IMR-90 (cell line): Measurements from ENCODE around the gene NUDT12. TPM values are rescaled to one million over a fixed set of nuclear protein-coding genes. Genes with fewer than 3 reads are reported as not detected.

ENCODE experiments used
- ATAC-seq: fragments of 200-7000 bp; cut with Tn5 transposase; 2 replicates; pipeline ENCODE4 v1.9.1; 2020; ENCODE audit warnings: low read depth, mild to moderate bottlenecking, moderate library complexity
- BruUV-seq: library from RNA; stranded (reverse); fragments of 400-500 nt; replicated peaks from 2 replicates; lab custom pipeline; 2021; lab: Mats Ljungman, UMichigan
- CTCF ChIA-PET: fragments of 300-600 bp; formaldehyde crosslinking; extraction: SDS; loops from one replicate; lab custom pipeline; 2021; ENCODE audit warnings: antibody characterized with exemption; lab: Yijun Ruan, JAX
- POLR2A ChIA-PET: fragments of 300-600 bp; sonication (Branson Sonifier 250); formaldehyde crosslinking; loops from one replicate; lab custom pipeline; 2022; ENCODE audit warnings: antibody characterized with exemption; ENCODE audit not compliant: unreplicated experiment; lab: Charles Lee
- DNase-seq: peaks from one replicate; pipeline ENCODE4 v3.0.0; 2013
- H2AFZ ChIP-seq: replicated peaks from 2 replicates; pipeline ENCODE3; 2013; ENCODE audit warnings: low read length, mild to moderate bottlenecking; ENCODE audit not compliant: poor library complexity
- H2AK5ac ChIP-seq: 2 replicates; pipeline ENCODE4 v1.6.1; 2013; ENCODE audit warnings: low read depth, low read length, inconsistent platforms
- H2AK9ac ChIP-seq: replicated peaks from 2 replicates; pipeline ENCODE3; 2013; ENCODE audit warnings: mild to moderate bottlenecking, low read depth, low read length, moderate library complexity; ENCODE audit not compliant: poor library complexity
- H2BK120ac ChIP-seq: 2 replicates; pipeline ENCODE4 v1.6.1; 2013; ENCODE audit warnings: low read depth, low read length, inconsistent platforms
- H2BK15ac ChIP-seq: 3 replicates; pipeline ENCODE4 v1.6.1; 2013; ENCODE audit warnings: low read depth, low read length, inconsistent platforms
- H2BK20ac ChIP-seq: 2 replicates; pipeline ENCODE4 v1.6.1; 2013; ENCODE audit warnings: low read depth, mild to moderate bottlenecking, inconsistent platforms, low read length, moderate library complexity
- H2BK5ac ChIP-seq: 2 replicates; pipeline ENCODE4 v1.6.1; 2013; ENCODE audit warnings: mild to moderate bottlenecking, low read depth, low read length, inconsistent platforms; ENCODE audit not compliant: poor library complexity, severe bottlenecking
- H3K14ac ChIP-seq: replicated peaks from 2 replicates; pipeline ENCODE4 v1.6.1; 2013; ENCODE audit warnings: low read depth, low read length, inconsistent platforms
- H3K18ac ChIP-seq: 2 replicates; pipeline ENCODE4 v1.6.1; 2013; ENCODE audit warnings: low read depth, low read length, control low read depth
- H3K23ac ChIP-seq: 2 replicates; pipeline ENCODE4 v1.6.1; 2013; ENCODE audit warnings: low read depth, low read length, inconsistent platforms
- H3K27ac ChIP-seq: 2 replicates; pipeline ENCODE4 v1.5.1; 2013; ENCODE audit warnings: mild to moderate bottlenecking, control low read depth, low read length; ENCODE audit not compliant: insufficient read depth
- H3K27me3 ChIP-seq: 2 replicates; pipeline ENCODE4 v1.6.1; 2013; ENCODE audit warnings: low read length; ENCODE audit not compliant: control insufficient read depth, insufficient read depth
- H3K36me3 ChIP-seq: 2 replicates; pipeline ENCODE4 v1.6.1; 2013; ENCODE audit warnings: low read length, mixed read lengths; ENCODE audit not compliant: control insufficient read depth, insufficient read depth
- H3K4ac ChIP-seq: 2 replicates; pipeline ENCODE4 v1.6.1; 2013; ENCODE audit warnings: low read depth, low read length, inconsistent platforms
- H3K4me1 ChIP-seq: 2 replicates; pipeline ENCODE4 v1.6.1; 2013; ENCODE audit warnings: low read length, mixed read lengths; ENCODE audit not compliant: control insufficient read depth, insufficient read depth
- H3K4me2 ChIP-seq: 2 replicates; pipeline ENCODE4 v1.6.1; 2013; ENCODE audit warnings: low read depth, mild to moderate bottlenecking, control low read depth, low read length, moderate library complexity
- H3K4me3 ChIP-seq: 2 replicates; pipeline ENCODE4 v1.5.1; 2013; ENCODE audit warnings: low read depth, mild to moderate bottlenecking, control low read depth, low read length, moderate library complexity; ENCODE audit not compliant: insufficient read depth
- H3K56ac ChIP-seq: 2 replicates; pipeline ENCODE4 v1.6.1; 2013; ENCODE audit warnings: low read length, inconsistent platforms; ENCODE audit not compliant: insufficient read depth; ENCODE audit errors: extremely low read depth
- H3K79me1 ChIP-seq, 2 experiments: 2 replicates each; pipeline ENCODE4 v1.6.1; 2013; ENCODE audit warnings: low read length in 2 of 2, inconsistent platforms in 1 of 2, low read depth in 1 of 2
- H3K9ac ChIP-seq: 2 replicates; pipeline ENCODE4 v1.6.1; 2013; ENCODE audit warnings: low read depth, low read length, control low read depth
- H3K9me1 ChIP-seq: 2 replicates; pipeline ENCODE4 v1.6.1; 2013; ENCODE audit warnings: low read length, inconsistent platforms; ENCODE audit not compliant: insufficient read depth
- H3K9me3 ChIP-seq: 2 replicates; pipeline ENCODE4 v1.6.1; 2013; ENCODE audit warnings: low read length; ENCODE audit not compliant: control insufficient read depth, insufficient read depth
- H4K20me1 ChIP-seq: 2 replicates; pipeline ENCODE4 v1.6.1; 2013; ENCODE audit warnings: low read length, inconsistent platforms; ENCODE audit not compliant: insufficient read depth
- H4K5ac ChIP-seq: 2 replicates; pipeline ENCODE4 v1.6.1; 2013; ENCODE audit warnings: mild to moderate bottlenecking, low read depth, low read length, control low read depth
- H4K8ac ChIP-seq, 2 experiments: 2 replicates each; pipeline ENCODE4 v1.6.1; 2013; ENCODE audit warnings: low read depth in 2 of 2, low read length in 2 of 2, control low read depth in 1 of 2, inconsistent platforms in 1 of 2
- H4K91ac ChIP-seq: 2 replicates; pipeline ENCODE4 v1.6.1; 2013; ENCODE audit warnings: low read depth, low read length, inconsistent platforms; ENCODE audit not compliant: insufficient read depth
- BHLHE40 ChIP-seq: fragments of 150-350 bp; IDR thresholded peaks from 2 replicates; pipeline ENCODE4 v1.6.1; 2016; ENCODE audit warnings: mild to moderate bottlenecking, low read depth, low read length
- CEBPB ChIP-seq: IDR thresholded peaks from 2 replicates; pipeline ENCODE4 v1.6.1; 2012; ENCODE audit warnings: low read depth, low read length, improper control_type of control experiment
- CHD1 ChIP-seq: IDR thresholded peaks from 2 replicates; pipeline ENCODE4 v1.6.1; 2012; ENCODE audit warnings: low read depth, low read length, improper control_type of control experiment
- FOS ChIP-seq: fragments of 150-350 bp; IDR thresholded peaks from 2 replicates; pipeline ENCODE4 v1.6.1; 2016; ENCODE audit warnings: low read depth, low read length
- MAFK ChIP-seq: IDR thresholded peaks from 2 replicates; pipeline ENCODE4 v1.6.1; 2012; ENCODE audit warnings: low read depth, low read length, improper control_type of control experiment
- MAZ ChIP-seq: IDR thresholded peaks from 2 replicates; pipeline ENCODE4 v1.6.1; 2012; ENCODE audit warnings: low read depth, mild to moderate bottlenecking, low read length, improper control_type of control experiment, moderate library complexity, borderline replicate concordance
- MXI1 ChIP-seq: IDR thresholded peaks from 2 replicates; pipeline ENCODE4 v1.6.1; 2012; ENCODE audit warnings: low read depth, mild to moderate bottlenecking, low read length, moderate library complexity, borderline replicate concordance
- NFE2L2 ChIP-seq: fragments of 150-350 bp; IDR thresholded peaks from 2 replicates; pipeline ENCODE4 v1.6.1; 2016; ENCODE audit warnings: low read depth, mild to moderate bottlenecking, low read length
- POLR2A ChIP-seq: IDR thresholded peaks from 2 replicates; pipeline ENCODE4 v1.6.1; 2012; ENCODE audit warnings: mild to moderate bottlenecking, low read depth, low read length
- RAD21 ChIP-seq: IDR thresholded peaks from 2 replicates; pipeline ENCODE4 v1.6.1; 2012; ENCODE audit warnings: low read length, improper control_type of control experiment
- RCOR1 ChIP-seq: IDR thresholded peaks from 2 replicates; pipeline ENCODE4 v1.6.1; 2012; ENCODE audit warnings: mild to moderate bottlenecking, low read length, improper control_type of control experiment; ENCODE audit not compliant: insufficient replicate concordance
- RFX5 ChIP-seq: IDR thresholded peaks from 2 replicates; pipeline ENCODE4 v1.8.0; 2012; ENCODE audit warnings: low read depth, mild to moderate bottlenecking, low read length, moderate library complexity
- SMC3 ChIP-seq: fragments of 150-350 bp; IDR thresholded peaks from 2 replicates; pipeline ENCODE4 v1.6.1; 2016; ENCODE audit warnings: low read depth, mild to moderate bottlenecking, antibody characterized with exemption, low read length, moderate library complexity
- WGBS, 2 experiments: methylation state at CpG; one replicate each; pipeline versions ENCODE4 v1.1.5 to v1.1.7; 2013; ENCODE audit warnings: missing lambda C conversion rate in 2 of 2; ENCODE audit not compliant: insufficient read length in 1 of 2; ENCODE audit errors: extremely low coverage in 2 of 2; 5-methylcytosine and 5-hydroxymethylcytosine counted together
- dilution Hi-C: fragments of 300-500 bp; cut with HindIII; formaldehyde crosslinking; loops from one replicate; pipeline ENCODE4 v1.14.3; 2018; ENCODE audit warnings: low sequenced_read_pairs; ENCODE audit not compliant: unreplicated experiment
- in situ Hi-C: fragments of 300-500 bp; cut with MboI; formaldehyde crosslinking; loops from 3 replicates; pipeline ENCODE4 v1.14.3; 2019; ENCODE audit warnings: low sequenced_read_pairs, inconsistent platforms, mixed read lengths
- intact Hi-C: fragments of 100-400 bp; cut with micrococcal nuclease; formaldehyde crosslinking; loops from 2 replicates; pipeline ENCODE4 v1.10.0; 2022
- polyA plus RNA-seq, 3 experiments: library from polyadenylated mRNA; depleted of rRNA; stranded (reverse); fragments of >200 nt; gene quantifications; 2 replicates each; pipeline ENCODE4 v1.2.3, GENCODE V29; 2012; ENCODE audit warnings: low replicate concordance in 1 of 3
- total RNA-seq: library from RNA; depleted of rRNA; stranded (reverse); fragments of >200 nt; gene quantifications from 2 replicates; pipeline ENCODE4 v1.2.3, GENCODE V29; 2012
- TF ChIP-seq, protein P1 (sequence below): conservative IDR thresholded peaks from 2 replicates; pipeline ENCODE4 v1.5.1; 2012; ENCODE audit warnings: mild to moderate bottlenecking, low read depth, low read length, improper control_type of control experiment
- TF ChIP-seq, protein P2 (sequence below): fragments of 150-350 bp; IDR thresholded peaks from 2 replicates; pipeline ENCODE4 v1.6.1; 2017; ENCODE audit warnings: mild to moderate bottlenecking, antibody characterized with exemption, low read length, low read depth
- TF ChIP-seq, protein P3 (sequence below): fragments of 150-350 bp; IDR thresholded peaks from 2 replicates; pipeline ENCODE4 v1.6.1; 2016; ENCODE audit warnings: low read depth, mild to moderate bottlenecking, low read length, moderate library complexity, borderline replicate concordance

Gene NUDT12
- total and polyA plus RNA-seq, 2 of the 4 experiments (the other 2 are of a cell fraction) = 3.7 to 5.9 TPM

- Histone ChIP-seq H3K23ac (no peak overlapping the region), H2AFZ (no peak overlapping the region), H3K14ac (no peak overlapping the region), H3K18ac (no peak overlapping the region), H2BK120ac (no peak overlapping the region), H2BK5ac (no peak overlapping the region), H2AK5ac (no peak overlapping the region), H4K91ac (no peak overlapping the region), H2AK9ac (no peak overlapping the region), H3K56ac (no peak overlapping the region), H3K27me3 (no peaks in the 10 kb centered on the region), H4K5ac (no peak overlapping the region), H3K36me3 (peaks cover 3% of the 10 kb centered on the region; the same call in 1 of the 2 replicates), H3K9me1 (no peaks in the 10 kb centered on the region), H3K4ac (no peak overlapping the region), H2BK20ac (no peak overlapping the region), H4K20me1 (no peaks in the 10 kb centered on the region), H3K4me3 (no peak overlapping the region), H3K27ac (no peak overlapping the region), H3K9ac (no peak overlapping the region), H3K4me2 (no peak overlapping the region), H2BK15ac (no peak overlapping the region), H3K9me3 (no peaks in the 10 kb centered on the region), H3K79me1 (no peaks in the 10 kb centered on the region), H4K8ac (no peak overlapping the region), H3K4me1 (no peaks in the 10 kb centered on the region)
- TF ChIP-seq SMC3 (no peak), CEBPB (no peak), MAZ (no peak), POLR2A (no peak), MAFK (no peak), NFE2L2 (no peak), RAD21 (no peak), RFX5 (no peak), BHLHE40 (no peak), FOS (no peak), RCOR1 (no peak), MXI1 (no peak), CHD1 (no peak)
- TF ChIP-seq, protein P1, sequence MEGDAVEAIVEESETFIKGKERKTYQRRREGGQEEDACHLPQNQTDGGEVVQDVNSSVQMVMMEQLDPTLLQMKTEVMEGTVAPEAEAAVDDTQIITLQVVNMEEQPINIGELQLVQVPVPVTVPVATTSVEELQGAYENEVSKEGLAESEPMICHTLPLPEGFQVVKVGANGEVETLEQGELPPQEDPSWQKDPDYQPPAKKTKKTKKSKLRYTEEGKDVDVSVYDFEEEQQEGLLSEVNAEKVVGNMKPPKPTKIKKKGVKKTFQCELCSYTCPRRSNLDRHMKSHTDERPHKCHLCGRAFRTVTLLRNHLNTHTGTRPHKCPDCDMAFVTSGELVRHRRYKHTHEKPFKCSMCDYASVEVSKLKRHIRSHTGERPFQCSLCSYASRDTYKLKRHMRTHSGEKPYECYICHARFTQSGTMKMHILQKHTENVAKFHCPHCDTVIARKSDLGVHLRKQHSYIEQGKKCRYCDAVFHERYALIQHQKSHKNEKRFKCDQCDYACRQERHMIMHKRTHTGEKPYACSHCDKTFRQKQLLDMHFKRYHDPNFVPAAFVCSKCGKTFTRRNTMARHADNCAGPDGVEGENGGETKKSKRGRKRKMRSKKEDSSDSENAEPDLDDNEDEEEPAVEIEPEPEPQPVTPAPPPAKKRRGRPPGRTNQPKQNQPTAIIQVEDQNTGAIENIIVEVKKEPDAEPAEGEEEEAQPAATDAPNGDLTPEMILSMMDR = no peak
- TF ChIP-seq, protein P2, sequence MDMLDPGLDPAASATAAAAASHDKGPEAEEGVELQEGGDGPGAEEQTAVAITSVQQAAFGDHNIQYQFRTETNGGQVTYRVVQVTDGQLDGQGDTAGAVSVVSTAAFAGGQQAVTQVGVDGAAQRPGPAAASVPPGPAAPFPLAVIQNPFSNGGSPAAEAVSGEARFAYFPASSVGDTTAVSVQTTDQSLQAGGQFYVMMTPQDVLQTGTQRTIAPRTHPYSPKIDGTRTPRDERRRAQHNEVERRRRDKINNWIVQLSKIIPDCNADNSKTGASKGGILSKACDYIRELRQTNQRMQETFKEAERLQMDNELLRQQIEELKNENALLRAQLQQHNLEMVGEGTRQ = no peak
- TF ChIP-seq, protein P3, sequence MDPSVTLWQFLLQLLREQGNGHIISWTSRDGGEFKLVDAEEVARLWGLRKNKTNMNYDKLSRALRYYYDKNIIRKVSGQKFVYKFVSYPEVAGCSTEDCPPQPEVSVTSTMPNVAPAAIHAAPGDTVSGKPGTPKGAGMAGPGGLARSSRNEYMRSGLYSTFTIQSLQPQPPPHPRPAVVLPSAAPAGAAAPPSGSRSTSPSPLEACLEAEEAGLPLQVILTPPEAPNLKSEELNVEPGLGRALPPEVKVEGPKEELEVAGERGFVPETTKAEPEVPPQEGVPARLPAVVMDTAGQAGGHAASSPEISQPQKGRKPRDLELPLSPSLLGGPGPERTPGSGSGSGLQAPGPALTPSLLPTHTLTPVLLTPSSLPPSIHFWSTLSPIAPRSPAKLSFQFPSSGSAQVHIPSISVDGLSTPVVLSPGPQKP = no peak
- no CpG with 5 or more reads among the region's 2 CpGs for WGBS, 2 experiments
- in situ Hi-C loops (no loop called here), intact Hi-C loops (no loop called here), dilution Hi-C loops (no loop called here)
- ChIA-PET POLR2A (no interaction called here), CTCF (interaction anchor here (0.7 kb wide), 1 partner anchor 15 kb away, joined by 3 read pairs; no protein-coding TSS in a partner anchor)
- no TSS peak for BruUV-seq
- no peak for DNase-seq
- no peak for ATAC-seq
Observed at GRCh38 chr5:103546858-103547257, 15.7 kb downstream of the NUDT12 start.
